ENCODE measurements around the gene TMEM135.

GRCh38 chr11:87215236-87215635, 177.5 kb downstream of the TMEM135 start:
- TF ChIP-seq EZH2 (IDR thresholded peaks at IDR 0.05; ENCODE audit: insufficient read depth, poor library complexity, severe bottlenecking) (no peak), EZH2phosphoT487 (IDR thresholded peaks at IDR 0.05; ENCODE audit: insufficient read depth, low read depth) (no peak)
